ENCODE results near the gene TTC28. TPM values are rescaled to one million over a fixed set of nuclear protein-coding genes. Genes with fewer than 3 reads are reported as not detected.

Gene TTC28
- total and polyA plus RNA-seq, 7 experiments from 2014 or later = 0.50 to 8.3 (median 4.2) TPM

DNA sequence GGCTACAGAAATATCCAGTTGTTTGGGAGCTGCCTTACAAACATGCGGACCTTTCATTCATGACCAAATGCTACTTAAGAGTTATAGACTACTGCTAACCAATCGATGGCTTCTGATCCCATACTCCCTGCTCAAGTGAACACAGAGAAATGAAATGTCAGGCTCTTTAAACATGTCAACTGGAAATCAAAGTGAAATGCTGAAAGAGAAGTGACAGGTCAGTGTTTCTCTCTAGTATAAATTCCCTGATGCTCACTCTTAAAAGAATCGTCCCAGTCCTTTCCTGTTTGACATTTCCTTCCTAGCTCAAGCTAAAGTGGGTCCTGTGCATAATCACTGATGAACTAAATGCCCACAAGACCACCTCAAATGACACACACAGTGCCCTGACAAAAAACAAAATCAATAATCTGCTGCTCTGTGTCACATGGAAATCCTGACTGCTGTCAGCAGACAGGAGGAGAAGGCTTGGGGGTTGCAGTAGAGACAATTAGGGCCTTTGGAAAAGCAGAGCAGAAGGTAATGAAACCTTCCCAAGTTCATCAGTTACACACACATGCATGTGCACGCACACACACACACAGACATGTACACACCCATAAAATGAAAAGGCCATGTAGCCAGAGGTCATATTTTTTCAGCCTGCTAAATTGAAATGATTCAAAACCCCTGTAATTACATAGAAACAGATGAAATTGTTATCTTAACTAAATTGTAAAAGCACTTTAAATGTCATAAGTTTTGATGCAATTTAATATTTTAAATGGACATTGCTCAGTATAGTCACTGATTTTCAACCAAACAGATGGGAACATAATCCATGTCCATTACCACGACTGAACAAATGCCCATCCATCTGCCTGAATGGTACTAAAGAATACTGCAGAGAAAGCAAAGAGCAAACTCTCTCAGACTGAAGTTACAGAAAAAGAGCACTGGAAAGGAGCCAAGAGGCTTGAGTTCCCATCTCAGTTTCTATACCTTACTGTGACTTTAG is 330.7 kb downstream of the TTC28 start:
- no peak overlapping the region for H3K27ac ChIP-seq (ENCODE audit: low read depth, low read length)
- ATAC-seq (no peak), DNase-seq (no peak)
- Mint-ChIP-seq H3K27ac (no peak overlapping the region), H3K4me1 (peaks cover 0 to 10% (median 4%) of the 10 kb centered on the region in 7 donors), H3K4me3 (no peak overlapping the region), H3K27me3 (peaks cover 0 to 31% (median 0%) of the 10 kb centered on the region in 5 donors), H3K9me3 (peaks cover 0 to 3% (median 0%) of the 10 kb centered on the region in 11 donors), H3K36me3 (peaks cover 0 to 4% (median 0%) of the 10 kb centered on the region in 5 donors)
- peaks cover 0 to 2% of the 10 kb centered on the region in 2 donors for H3K27me3 ChIP-seq (ENCODE audit: control insufficient read depth in 2 of 2, insufficient read depth in 2 of 2, low read length in 2 of 2)
- intact Hi-C loops (cut with micrococcal nuclease) = no loop called here
- no peak overlapping the region for H3K4me3 ChIP-seq (ENCODE audit: low read length)
- ChIA-PET POLR2A (no interaction called here), CTCF (interaction anchor here (1.3 kb wide), 1 partner anchor 9 kb away, joined by 3 read pairs; no protein-coding TSS in a partner anchor)
- no peaks in the 10 kb centered on the region for H3K36me3 ChIP-seq (ENCODE audit: control insufficient read depth in 2 of 3, insufficient read depth in 3 of 3, low read length in 3 of 3)
- H3K4me1 ChIP-seq (ENCODE audit: control insufficient read depth in 2 of 2, insufficient read depth in 2 of 2, low read length in 2 of 2) = no peaks in the 10 kb centered on the region
- H3K9me3 ChIP-seq (ENCODE audit: control insufficient read depth in 2 of 3, low read length in 3 of 3) = no peaks in the 10 kb centered on the region

DNA sequence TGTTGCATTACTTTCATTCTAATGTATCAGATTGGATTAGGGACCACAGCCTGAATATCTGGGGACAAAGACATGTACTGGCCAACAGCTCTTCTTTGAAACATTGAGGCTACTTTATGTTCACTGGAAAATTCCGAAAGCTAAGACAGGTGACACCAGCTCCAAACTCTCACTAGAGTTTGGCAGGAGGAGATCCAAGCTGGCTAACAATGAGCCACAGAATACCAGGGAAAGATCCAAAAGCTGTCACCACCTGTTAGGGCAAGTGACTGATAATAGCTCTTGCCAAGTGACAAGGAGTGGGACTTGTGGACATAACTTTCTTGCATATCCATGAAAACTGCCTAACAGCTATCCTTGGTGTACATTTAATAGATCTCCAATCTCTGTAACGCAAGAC is 333.3 kb downstream of the TTC28 start:
- CTCF ChIA-PET = no interaction called here
- H3K4me1 Mint-ChIP-seq = peaks cover 0 to 10% (median 4%) of the 10 kb centered on the region in 7 donors

DNA sequence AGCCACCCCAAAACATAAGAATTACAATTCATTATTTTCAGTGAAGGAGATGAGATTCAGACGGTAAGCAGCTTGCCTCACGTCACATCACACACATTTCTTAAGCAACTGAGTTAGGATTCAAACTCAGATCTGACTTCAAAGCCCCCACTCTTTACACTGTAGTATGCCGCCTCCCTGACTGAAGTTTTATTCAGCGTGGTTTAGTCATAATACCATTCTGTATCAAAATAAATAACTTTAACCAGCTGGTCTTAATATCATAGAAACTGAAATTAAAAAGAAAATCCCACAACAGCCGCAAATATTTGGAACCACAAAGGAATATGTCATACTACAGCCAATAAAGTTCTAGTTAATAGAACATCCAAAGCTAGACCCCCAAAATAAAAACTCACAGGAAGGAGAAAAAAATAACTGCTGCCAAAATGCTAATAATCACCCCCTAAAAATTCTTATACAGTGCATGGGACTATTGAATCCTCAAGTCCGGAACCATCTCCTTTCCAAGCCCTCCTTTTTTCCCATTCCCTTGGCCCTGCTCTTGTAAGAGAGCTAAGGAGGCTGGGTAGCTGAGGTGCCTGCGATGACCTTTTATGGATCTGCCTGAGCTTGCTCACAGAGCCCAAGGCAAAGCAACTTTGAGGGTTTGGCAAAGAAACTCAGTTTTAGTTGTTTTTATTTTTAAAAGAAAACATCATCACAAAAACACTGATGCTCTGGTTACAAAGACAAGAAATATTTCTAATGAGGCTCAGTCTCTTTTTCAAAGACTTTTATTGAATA is 334.5 kb downstream of the TTC28 start:
- no peak for ATAC-seq
- intact Hi-C loops (cut with micrococcal nuclease) = no loop called here
- H3K27me3 Mint-ChIP-seq = peaks cover 0 to 13% (median 3%) of the 10 kb centered on the region in 5 donors

More for the DNA sequence above, 333.3 kb downstream of the TTC28 start:
- ATAC-seq (no peak), DNase-seq (no peak)
- H3K4me1 ChIP-seq (ENCODE audit: control insufficient read depth in 2 of 2, insufficient read depth in 2 of 2, low read length in 2 of 2) = no peaks in the 10 kb centered on the region
- H3K27me3 Mint-ChIP-seq = peaks cover 0 to 15% (median 0%) of the 10 kb centered on the region in 5 donors
- H3K4me3 ChIP-seq (ENCODE audit: low read length) = no peak overlapping the region
- H3K4me3 Mint-ChIP-seq = no peak overlapping the region
- H3K9me3 Mint-ChIP-seq = peaks cover 0 to 3% (median 0%) of the 10 kb centered on the region in 11 donors
- peaks cover 0 to 2% of the 10 kb centered on the region in 2 donors for H3K27me3 ChIP-seq (ENCODE audit: control insufficient read depth in 2 of 2, insufficient read depth in 2 of 2, low read length in 2 of 2)
- no peak overlapping the region for H3K27ac Mint-ChIP-seq
- intact Hi-C loops (cut with micrococcal nuclease) = no loop called here
- no peaks in the 10 kb centered on the region for H3K36me3 ChIP-seq (ENCODE audit: control insufficient read depth in 2 of 3, insufficient read depth in 3 of 3, low read length in 3 of 3)
- POLR2A ChIA-PET = no interaction called here
- H3K27ac ChIP-seq (ENCODE audit: low read depth, low read length) = no peak overlapping the region
- no peaks in the 10 kb centered on the region for H3K9me3 ChIP-seq (ENCODE audit: control insufficient read depth in 2 of 3, low read length in 3 of 3)
- peaks cover 0 to 4% (median 0%) of the 10 kb centered on the region in 5 donors for H3K36me3 Mint-ChIP-seq

DNA sequence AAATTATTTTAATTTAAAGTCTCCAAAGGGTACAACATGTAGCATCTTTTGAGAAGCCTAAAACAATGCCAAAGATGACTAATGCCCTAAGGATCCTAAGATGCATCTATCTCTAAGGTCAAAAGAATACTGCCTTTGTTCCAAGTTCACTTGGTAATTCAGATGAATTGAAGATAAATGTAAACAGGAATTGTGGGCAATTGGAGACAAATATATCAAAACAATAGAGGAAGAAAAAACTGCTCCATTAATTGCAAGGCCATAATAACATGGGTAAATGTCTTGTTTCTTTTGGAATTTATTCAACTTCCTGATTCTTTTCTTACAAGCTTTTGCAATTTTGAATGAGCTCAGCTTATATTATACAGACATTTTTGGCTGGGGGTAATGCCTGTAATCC is 338.6 kb downstream of the TTC28 start:
- Mint-ChIP-seq H3K4me1 (peaks cover 0 to 6% (median 0%) of the 10 kb centered on the region in 7 donors), H3K36me3 (peaks cover 0 to 10% (median 6%) of the 10 kb centered on the region in 5 donors), H3K27ac (no peak overlapping the region), H3K9me3 (peaks cover 0 to 11% (median 2%) of the 10 kb centered on the region in 11 donors), H3K4me3 (no peak overlapping the region), H3K27me3 (peaks cover 0 to 15% (median 3%) of the 10 kb centered on the region in 5 donors)
- no peak overlapping the region for H3K27ac ChIP-seq (ENCODE audit: low read depth, low read length)
- no peaks in the 10 kb centered on the region for H3K27me3 ChIP-seq (ENCODE audit: control insufficient read depth in 2 of 2, insufficient read depth in 2 of 2, low read length in 2 of 2)
- DNase-seq = no peak
- ChIA-PET CTCF (no interaction called here), POLR2A (no interaction called here)
- no peak for ATAC-seq
- intact Hi-C loops (cut with micrococcal nuclease) = no loop called here
- H3K4me1 ChIP-seq (ENCODE audit: control insufficient read depth in 2 of 2, insufficient read depth in 2 of 2, low read length in 2 of 2) = no peaks in the 10 kb centered on the region
- no peak overlapping the region for H3K4me3 ChIP-seq (ENCODE audit: low read length)
- H3K36me3 ChIP-seq (ENCODE audit: control insufficient read depth in 2 of 3, insufficient read depth in 3 of 3, low read length in 3 of 3) = no peaks in the 10 kb centered on the region
- no peaks in the 10 kb centered on the region for H3K9me3 ChIP-seq (ENCODE audit: control insufficient read depth in 2 of 3, low read length in 3 of 3)

More for the DNA sequence above, 334.5 kb downstream of the TTC28 start:
- DNase-seq = no peak
- no peak overlapping the region for H3K27ac ChIP-seq (ENCODE audit: low read depth, low read length)
- no peaks in the 10 kb centered on the region for H3K36me3 ChIP-seq (ENCODE audit: control insufficient read depth in 2 of 3, insufficient read depth in 3 of 3, low read length in 3 of 3)
- no peaks in the 10 kb centered on the region for H3K27me3 ChIP-seq (ENCODE audit: control insufficient read depth in 2 of 2, insufficient read depth in 2 of 2, low read length in 2 of 2)
- Mint-ChIP-seq H3K4me1 (peaks cover 0 to 10% (median 4%) of the 10 kb centered on the region in 7 donors), H3K4me3 (no peak overlapping the region), H3K36me3 (peaks cover 0 to 6% (median 1%) of the 10 kb centered on the region in 5 donors), H3K27ac (no peak overlapping the region), H3K9me3 (peaks cover 0 to 3% (median 0%) of the 10 kb centered on the region in 11 donors)
- no peaks in the 10 kb centered on the region for H3K9me3 ChIP-seq (ENCODE audit: control insufficient read depth in 2 of 3, low read length in 3 of 3)
- ChIA-PET CTCF (no interaction called here), POLR2A (no interaction called here)
- H3K4me1 ChIP-seq (ENCODE audit: control insufficient read depth in 2 of 2, insufficient read depth in 2 of 2, low read length in 2 of 2) = no peaks in the 10 kb centered on the region
- H3K4me3 ChIP-seq (ENCODE audit: low read length) = no peak overlapping the region

DNA sequence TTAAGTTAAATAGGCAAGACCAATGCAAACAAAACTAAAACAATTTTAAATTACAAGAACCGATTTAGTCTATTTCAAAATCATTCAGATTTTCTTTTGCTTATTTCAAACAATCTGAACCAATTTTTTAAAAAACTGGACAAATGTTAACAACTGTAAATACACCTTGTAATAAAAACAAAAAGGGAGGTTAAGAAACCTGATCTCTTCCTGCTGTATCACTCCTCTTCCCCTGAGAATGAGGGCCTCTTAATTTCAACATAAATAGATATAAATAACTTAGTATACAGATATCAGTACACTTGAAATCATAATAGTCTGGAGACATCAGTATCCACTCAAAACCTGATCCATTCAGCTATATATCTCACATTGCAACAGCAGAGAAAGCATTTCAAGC is 346.6 kb downstream of the TTC28 start:
- no peaks in the 10 kb centered on the region for H3K27me3 ChIP-seq (ENCODE audit: control insufficient read depth in 2 of 2, insufficient read depth in 2 of 2, low read length in 2 of 2)
- no peak overlapping the region for H3K4me3 Mint-ChIP-seq
- POLR2A ChIA-PET = no interaction called here
- no peaks in the 10 kb centered on the region for H3K9me3 ChIP-seq (ENCODE audit: control insufficient read depth in 2 of 3, low read length in 3 of 3)
- H3K4me3 ChIP-seq (ENCODE audit: low read length) = no peak overlapping the region
- no peaks in the 10 kb centered on the region for H3K4me1 ChIP-seq (ENCODE audit: control insufficient read depth in 2 of 2, insufficient read depth in 2 of 2, low read length in 2 of 2)
- H3K27me3 Mint-ChIP-seq = peaks cover 0 to 10% (median 0%) of the 10 kb centered on the region in 5 donors
- H3K4me1 Mint-ChIP-seq = peaks cover 0 to 12% (median 0%) of the 10 kb centered on the region in 7 donors
- H3K36me3 Mint-ChIP-seq = no peaks in the 10 kb centered on the region
- CTCF ChIA-PET = no interaction called here
- no peak overlapping the region for H3K27ac ChIP-seq (ENCODE audit: low read depth, low read length)
- intact Hi-C loops (cut with micrococcal nuclease) = no loop called here
- no peak for DNase-seq
- H3K27ac Mint-ChIP-seq = no peak overlapping the region
- ATAC-seq = no peak
- peaks cover 0 to 5% (median 1%) of the 10 kb centered on the region in 11 donors for H3K9me3 Mint-ChIP-seq
- H3K36me3 ChIP-seq (ENCODE audit: control insufficient read depth in 2 of 3, insufficient read depth in 3 of 3, low read length in 3 of 3) = no peaks in the 10 kb centered on the region

DNA sequence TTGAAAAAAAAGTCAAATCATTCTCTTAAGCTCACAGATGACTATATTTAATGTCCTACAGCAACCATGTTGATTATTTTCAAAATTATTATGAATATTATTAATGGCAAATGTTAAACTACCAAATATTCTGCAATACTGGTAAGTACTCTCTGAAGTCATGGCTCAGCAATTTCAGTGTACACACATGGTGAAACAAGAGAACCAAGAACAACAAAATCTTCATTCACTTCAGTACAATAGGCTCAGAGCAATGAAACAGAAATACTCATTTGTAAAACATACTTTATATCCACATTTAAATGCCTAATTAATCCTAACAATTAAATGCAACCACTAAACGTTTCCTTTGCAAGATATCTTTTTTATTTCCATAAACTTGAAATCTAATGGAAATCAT is 347.2 kb downstream of the TTC28 start:
- CTCF ChIA-PET = no interaction called here

More for the DNA sequence above, 347.2 kb downstream of the TTC28 start:
- no peak overlapping the region for H3K27ac ChIP-seq (ENCODE audit: low read depth, low read length)
- no peak overlapping the region for H3K27ac Mint-ChIP-seq
- ATAC-seq (no peak), DNase-seq (no peak)
- H3K4me1 Mint-ChIP-seq = peaks cover 0 to 12% (median 0%) of the 10 kb centered on the region in 7 donors
- H3K27me3 Mint-ChIP-seq = peaks cover 0 to 8% (median 0%) of the 10 kb centered on the region in 5 donors
- H3K4me3 ChIP-seq (ENCODE audit: low read length) = no peak overlapping the region
- no peak overlapping the region for H3K4me3 Mint-ChIP-seq
- H3K9me3 Mint-ChIP-seq = peaks cover 0 to 5% (median 0%) of the 10 kb centered on the region in 11 donors
- intact Hi-C loops (cut with micrococcal nuclease) = no loop called here
- no peaks in the 10 kb centered on the region for H3K36me3 Mint-ChIP-seq
- no peaks in the 10 kb centered on the region for H3K9me3 ChIP-seq (ENCODE audit: control insufficient read depth in 2 of 3, low read length in 3 of 3)
- H3K4me1 ChIP-seq (ENCODE audit: control insufficient read depth in 2 of 2, insufficient read depth in 2 of 2, low read length in 2 of 2) = no peaks in the 10 kb centered on the region
- POLR2A ChIA-PET = no interaction called here
- H3K27me3 ChIP-seq (ENCODE audit: control insufficient read depth in 2 of 2, insufficient read depth in 2 of 2, low read length in 2 of 2) = no peaks in the 10 kb centered on the region
- H3K36me3 ChIP-seq (ENCODE audit: control insufficient read depth in 2 of 3, insufficient read depth in 3 of 3, low read length in 3 of 3) = no peaks in the 10 kb centered on the region
